ENCODE measurements around the gene LBP.
"Not testable (repeated sequence)": the region's sequence is repeated elsewhere in the genome, so short reads cannot be mapped to it uniquely, and the experiment has no call there.

LBP gene

GRCh38 chr20:38346247-38346651, at the start of gene LBP:
LBP (plus strand) TSS chr20:38346482; CDS start chr20:38346517, 35 bp downstream.
- no peak for DNase-seq

GRCh38 chr20:38297916-38298674, 48.2 kb upstream of the LBP start:
- DNase-seq, result no peak

GRCh38 chr20:38298768-38299288, 47.5 kb upstream of the LBP start:
- DNase-seq, result no peak

- no peak for DNase-seq
Observed at GRCh38 chr20:38299963-38300362, 46.3 kb upstream of the LBP start.

- DNase-seq, result no peak
Observed at GRCh38 chr20:38300438-38300837, 45.8 kb upstream of the LBP start.

GRCh38 chr20:38301309-38301708, 45.0 kb upstream of the LBP start:
- DNase-seq, result no peak

- DNase-seq, result no peak
Observed at GRCh38 chr20:38302786-38303185, 43.5 kb upstream of the LBP start.

GRCh38 chr20:38303908-38304379, 42.3 kb upstream of the LBP start, which contains the start of gene BPI:
BPI (plus strand) TSS chr20:38304156; CDS start chr20:38304224, 68 bp downstream.
- no peak for DNase-seq

- DNase-seq, result no peak
Observed at GRCh38 chr20:38304845-38305447, 41.3 kb upstream of the LBP start.

GRCh38 chr20:38305541-38305940, 40.7 kb upstream of the LBP start:
- DNase-seq, result no peak

- no peak for DNase-seq
Observed at GRCh38 chr20:38306379-38306778, 39.9 kb upstream of the LBP start.

- no peak for DNase-seq
Observed at GRCh38 chr20:38307371-38308046, 38.8 kb upstream of the LBP start.

- DNase-seq, result no peak
Observed at GRCh38 chr20:38308047-38308438, 38.2 kb upstream of the LBP start.

- DNase-seq, result no peak
Observed at GRCh38 chr20:38308447-38308846, 37.8 kb upstream of the LBP start.

GRCh38 chr20:38311091-38311490, 35.2 kb upstream of the LBP start:
- DNase-seq, result no peak

GRCh38 chr20:38311491-38311890, 34.8 kb upstream of the LBP start:
- no peak for DNase-seq

- DNase-seq, result no peak
Observed at GRCh38 chr20:38313676-38314075, 32.6 kb upstream of the LBP start.

GRCh38 chr20:38314350-38314749, 31.9 kb upstream of the LBP start:
- not testable (repeated sequence) for DNase-seq

- DNase-seq, result no peak
Observed at GRCh38 chr20:38315290-38315966, 30.9 kb upstream of the LBP start.

- DNase-seq, result no peak
Observed at GRCh38 chr20:38316341-38316740, 29.9 kb upstream of the LBP start.

GRCh38 chr20:38317422-38317821, 28.9 kb upstream of the LBP start:
- no peak for DNase-seq

GRCh38 chr20:38320221-38320620, 26.1 kb upstream of the LBP start:
- DNase-seq, result no peak
